ENCODE results near the gene BRSK2. TPM values are rescaled to one million over a fixed set of nuclear protein-coding genes. Genes with fewer than 3 reads are reported as not detected.

Gene BRSK2
- total RNA-seq, 1 experiment from 2014 or later: not detected

DNA sequence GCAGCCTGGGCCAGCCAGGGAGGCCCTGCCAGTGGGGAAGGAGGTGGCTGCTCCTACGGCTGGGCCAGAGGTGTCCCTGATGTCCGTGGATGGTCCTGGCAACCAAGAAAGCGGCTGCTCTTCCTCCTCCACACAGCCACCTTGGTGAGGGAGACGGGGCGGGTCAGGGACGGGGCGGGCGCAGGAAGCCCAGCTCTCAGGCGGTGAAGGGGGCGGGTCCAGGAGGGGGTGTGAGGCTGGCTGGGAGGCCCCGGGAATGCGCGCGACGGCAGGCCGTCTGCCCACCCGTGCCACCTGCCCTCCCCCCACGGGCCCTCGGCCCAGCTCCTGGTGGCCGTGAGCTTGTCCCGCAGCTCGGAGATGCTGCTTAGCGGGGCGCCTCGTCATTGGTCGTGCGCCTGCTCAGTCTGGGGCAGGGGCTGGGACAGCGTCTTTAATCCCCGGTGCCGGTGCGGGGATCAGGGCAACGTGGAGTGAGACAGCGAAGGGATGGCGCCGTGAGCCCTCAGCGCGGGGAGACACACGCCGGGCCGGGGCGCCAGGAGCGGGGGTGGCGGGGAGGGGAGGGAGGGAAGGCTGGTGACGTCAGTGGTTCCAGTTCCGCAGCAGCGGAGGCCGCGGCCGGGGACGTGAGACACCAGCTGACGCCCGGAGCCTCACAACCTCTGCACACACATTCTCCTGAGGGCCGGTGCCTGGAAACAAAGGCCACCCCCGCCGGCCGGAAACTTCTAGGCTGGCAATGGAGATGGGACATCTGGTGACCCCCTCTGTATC is 6.7 kb upstream of the BRSK2 start:
- Histone ChIP-seq H3K4me3 (peak overlapping the region; percentile 58), H3K27ac (no peak overlapping the region), H3K36me3 (no peaks in the 10 kb centered on the region), H3K9me3 (replicated peaks) (no peaks in the 10 kb centered on the region), H3K4me1 (no peaks in the 10 kb centered on the region), H3K27me3 (no peaks in the 10 kb centered on the region)
- DNase-seq: peak; percentile 67 to 73

DNA sequence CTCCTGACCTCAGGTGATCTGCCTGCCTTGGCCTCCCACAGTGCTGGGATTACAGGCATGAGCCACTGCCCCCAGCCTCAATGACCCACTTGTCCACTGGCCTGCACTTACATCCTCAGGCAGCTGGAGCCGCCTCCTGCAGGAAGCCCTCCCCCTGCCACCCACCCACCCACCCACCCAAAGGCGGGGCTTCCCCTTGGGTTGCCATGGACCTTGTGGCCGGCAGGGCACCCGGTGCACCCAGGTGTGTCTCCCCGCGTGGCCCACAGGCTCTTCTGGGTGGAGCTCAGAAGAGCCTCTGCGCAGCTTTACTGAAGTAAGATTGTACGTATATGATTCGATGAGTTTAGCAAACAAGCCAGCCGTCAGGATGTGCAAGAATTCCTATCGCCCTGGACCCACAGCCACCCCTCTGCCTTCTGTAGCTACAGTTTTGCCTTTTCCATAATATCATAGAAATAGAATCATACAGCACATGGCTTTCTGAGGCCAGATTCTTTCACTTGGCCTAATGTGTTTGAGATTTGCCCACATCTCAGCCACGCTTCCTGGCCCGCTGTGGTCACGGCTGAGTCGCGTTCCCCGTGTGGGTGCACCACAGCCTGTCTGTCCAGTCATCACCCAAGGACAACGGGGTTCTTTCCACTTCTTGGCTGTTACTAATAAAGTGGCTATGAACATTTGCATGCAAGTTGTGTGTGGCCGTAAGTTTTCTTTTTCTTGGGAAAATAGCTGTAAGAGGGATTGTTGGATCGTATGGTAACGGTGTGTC is 5.3 kb upstream of the BRSK2 start:
- Histone ChIP-seq H3K36me3 (no peaks in the 10 kb centered on the region), H3K27me3 (no peaks in the 10 kb centered on the region), H3K27ac (no peak overlapping the region), H3K4me1 (no peaks in the 10 kb centered on the region), H3K9me3 (replicated peaks) (no peaks in the 10 kb centered on the region), H3K4me3 (no peak overlapping the region)
- no peak for DNase-seq

GRCh38 chr11:1387521-1387920 is 2.2 kb upstream of the BRSK2 start:
- H3K9me3 ChIP-seq (replicated peaks): no peaks in the 10 kb centered on the region
- H3K27me3 ChIP-seq: no peaks in the 10 kb centered on the region
- H3K36me3 ChIP-seq: no peaks in the 10 kb centered on the region
- no peak overlapping the region for H3K27ac ChIP-seq
- no peak overlapping the region for H3K4me3 ChIP-seq
- no peaks in the 10 kb centered on the region for H3K4me1 ChIP-seq
- DNase-seq: no peak

GRCh38 chr11:1387961-1388762 is 1.6 kb upstream of the BRSK2 start:
- H3K27ac ChIP-seq: no peak overlapping the region
- H3K9me3 ChIP-seq (replicated peaks): no peaks in the 10 kb centered on the region
- no peak overlapping the region for H3K4me3 ChIP-seq
- no peaks in the 10 kb centered on the region for H3K36me3 ChIP-seq
- no peaks in the 10 kb centered on the region for H3K27me3 ChIP-seq
- H3K4me1 ChIP-seq: no peaks in the 10 kb centered on the region
- no peak for DNase-seq

DNA sequence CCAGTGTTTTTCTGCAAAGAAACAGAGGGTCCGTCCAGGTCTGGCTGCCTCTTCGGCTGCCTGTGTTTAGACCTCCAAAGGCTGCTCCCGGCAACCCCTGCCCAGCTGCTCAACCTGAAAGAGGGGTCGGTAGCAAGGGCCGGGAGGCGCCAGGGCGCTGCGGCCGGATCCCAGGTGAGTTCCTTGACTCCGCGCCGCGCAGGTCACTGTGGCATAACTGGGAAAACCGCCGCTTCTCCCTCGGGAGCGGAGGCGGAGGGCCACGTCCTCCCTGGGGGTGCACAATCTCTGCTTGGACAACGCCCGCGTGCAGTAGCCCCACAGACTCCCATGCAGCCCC is 1.0 kb upstream of the BRSK2 start:
- Histone ChIP-seq H3K4me1 (no peaks in the 10 kb centered on the region), H3K27me3 (no peaks in the 10 kb centered on the region), H3K36me3 (no peaks in the 10 kb centered on the region), H3K4me3 (no peak overlapping the region), H3K9me3 (replicated peaks) (no peaks in the 10 kb centered on the region), H3K27ac (no peak overlapping the region)
- DNase-seq: no peak

DNA sequence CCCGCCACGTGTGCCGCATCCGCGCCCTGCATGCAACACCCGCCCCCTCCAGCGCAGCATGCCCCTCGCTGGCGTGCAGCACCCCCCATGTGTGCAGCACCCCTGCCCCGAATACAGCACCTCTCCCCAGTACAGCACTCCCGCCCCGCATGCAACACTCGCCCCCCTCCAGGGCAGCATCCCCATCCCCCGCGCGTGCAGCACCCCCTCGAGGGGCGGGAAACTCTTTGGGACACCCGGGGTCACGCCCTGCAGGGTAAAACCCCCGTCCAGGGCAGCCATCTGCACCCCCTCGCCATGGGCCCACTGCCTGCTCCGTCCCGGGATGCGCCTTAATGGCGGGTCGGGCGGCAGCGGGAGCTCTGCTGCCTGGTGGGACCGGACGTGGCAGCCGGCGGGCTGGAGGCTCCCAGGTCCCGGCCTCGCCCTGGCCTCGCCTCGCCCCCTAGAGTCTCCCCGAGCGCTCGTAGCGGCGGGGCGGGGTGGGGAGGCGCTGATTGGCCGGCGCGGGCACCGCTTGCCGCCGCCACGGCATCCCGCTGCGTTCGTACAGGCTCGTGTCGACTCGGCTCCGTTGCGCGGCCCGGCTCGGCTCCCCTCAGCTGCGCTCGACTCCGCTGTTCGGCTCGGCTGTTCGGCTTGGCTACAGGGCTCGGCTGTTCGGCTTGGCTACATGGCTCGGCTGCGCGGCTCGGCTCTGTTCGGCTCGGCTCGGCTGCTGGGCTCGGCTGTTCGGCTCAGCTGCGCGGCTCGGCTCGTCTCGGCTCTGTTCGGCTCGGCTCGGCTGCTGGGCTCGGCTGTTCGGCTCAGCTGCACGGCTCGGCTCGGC is 417 bp upstream of the BRSK2 start:
- H3K9me3 ChIP-seq (replicated peaks): no peaks in the 10 kb centered on the region
- H3K4me1 ChIP-seq: no peaks in the 10 kb centered on the region
- no peaks in the 10 kb centered on the region for H3K27me3 ChIP-seq
- no peaks in the 10 kb centered on the region for H3K36me3 ChIP-seq
- no peak for DNase-seq
- H3K27ac ChIP-seq: no peak overlapping the region
- H3K4me3 ChIP-seq: no peak overlapping the region

DNA sequence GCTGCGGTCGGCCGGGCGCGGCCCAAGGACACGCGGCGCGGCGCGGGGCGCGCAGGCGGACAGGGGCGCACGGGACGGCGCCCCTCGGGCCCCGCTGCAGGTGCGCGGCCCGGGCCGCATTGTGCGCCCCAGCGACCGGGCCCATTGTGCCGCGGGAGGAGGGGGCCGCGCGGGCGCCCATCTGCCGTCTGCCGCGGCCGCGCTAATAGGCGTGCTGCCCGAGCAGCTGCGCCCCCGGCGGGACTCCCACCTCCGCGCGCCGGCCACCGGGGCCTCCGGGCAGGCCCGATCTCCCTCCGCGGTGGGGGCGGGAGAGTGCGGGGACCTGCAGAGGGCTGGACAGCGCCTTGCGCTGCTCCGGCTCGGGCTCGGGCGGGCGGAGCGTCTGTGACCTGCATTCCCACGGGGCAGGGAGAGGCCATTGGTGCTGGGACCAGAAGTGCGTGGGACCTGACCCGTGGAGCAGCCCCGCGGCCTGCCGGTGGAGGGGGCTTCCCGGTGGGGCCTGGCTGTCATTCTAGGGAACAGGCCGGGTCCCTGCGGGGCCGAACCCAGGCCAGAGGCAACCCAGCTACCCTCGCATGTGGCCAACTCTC is 933 bp downstream of the BRSK2 start:
- H3K27me3 ChIP-seq: no peaks in the 10 kb centered on the region
- H3K27ac ChIP-seq: no peak overlapping the region
- no peaks in the 10 kb centered on the region for H3K9me3 ChIP-seq (replicated peaks)
- H3K4me1 ChIP-seq: no peaks in the 10 kb centered on the region
- no peak overlapping the region for H3K4me3 ChIP-seq
- H3K36me3 ChIP-seq: no peaks in the 10 kb centered on the region
- no peak for DNase-seq

GRCh38 chr11:1391165-1392075 is 1.7 kb downstream of the BRSK2 start:
- DNase-seq: no peak
- Histone ChIP-seq H3K27ac (no peak overlapping the region), H3K27me3 (no peaks in the 10 kb centered on the region)

GRCh38 chr11:1392111-1392510 is 2.4 kb downstream of the BRSK2 start:
- H3K27ac ChIP-seq: no peak overlapping the region
- H3K36me3 ChIP-seq: no peaks in the 10 kb centered on the region
- no peak overlapping the region for H3K4me3 ChIP-seq
- no peaks in the 10 kb centered on the region for H3K4me1 ChIP-seq
- no peaks in the 10 kb centered on the region for H3K27me3 ChIP-seq
- H3K9me3 ChIP-seq (replicated peaks): no peaks in the 10 kb centered on the region
- no peak for DNase-seq

More at GRCh38 chr11:1391165-1392075, 1.7 kb downstream of the BRSK2 start:
- no peaks in the 10 kb centered on the region for H3K9me3 ChIP-seq (replicated peaks)
- no peaks in the 10 kb centered on the region for H3K4me1 ChIP-seq
- H3K36me3 ChIP-seq: no peaks in the 10 kb centered on the region
- no peak overlapping the region for H3K4me3 ChIP-seq

DNA sequence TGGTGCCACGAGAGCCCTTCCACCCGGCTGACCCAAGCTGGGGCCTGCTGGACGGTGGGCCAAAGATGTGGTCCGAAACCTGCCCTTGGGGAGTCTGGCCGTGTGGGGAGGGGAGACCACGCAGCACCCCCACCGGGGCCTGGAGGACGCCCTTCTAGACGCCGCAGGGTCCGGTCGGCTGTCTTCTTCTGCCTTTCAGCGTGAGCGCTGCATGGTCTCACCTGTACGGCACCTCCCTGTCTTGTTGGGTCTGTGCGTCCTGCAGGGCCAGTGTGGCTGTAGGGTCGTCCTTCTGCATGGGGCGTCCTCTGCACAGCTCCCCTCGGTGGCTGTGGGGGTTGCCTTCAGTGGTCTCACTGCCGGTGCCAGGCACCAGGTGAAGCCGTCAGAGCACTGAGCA is 2.8 kb downstream of the BRSK2 start:
- Histone ChIP-seq H3K4me1 (no peaks in the 10 kb centered on the region), H3K9me3 (replicated peaks) (no peaks in the 10 kb centered on the region), H3K27ac (no peak overlapping the region), H3K27me3 (no peaks in the 10 kb centered on the region), H3K36me3 (no peaks in the 10 kb centered on the region), H3K4me3 (no peak overlapping the region)
- no peak for DNase-seq

- no peaks in the 10 kb centered on the region for H3K36me3 ChIP-seq
- no peak for DNase-seq
- no peaks in the 10 kb centered on the region for H3K9me3 ChIP-seq (replicated peaks)
- H3K4me3 ChIP-seq: no peak overlapping the region
- no peaks in the 10 kb centered on the region for H3K4me1 ChIP-seq
- no peaks in the 10 kb centered on the region for H3K27me3 ChIP-seq
- no peak overlapping the region for H3K27ac ChIP-seq
Measured at GRCh38 chr11:1393038-1393710, 3.4 kb downstream of the BRSK2 start.

DNA sequence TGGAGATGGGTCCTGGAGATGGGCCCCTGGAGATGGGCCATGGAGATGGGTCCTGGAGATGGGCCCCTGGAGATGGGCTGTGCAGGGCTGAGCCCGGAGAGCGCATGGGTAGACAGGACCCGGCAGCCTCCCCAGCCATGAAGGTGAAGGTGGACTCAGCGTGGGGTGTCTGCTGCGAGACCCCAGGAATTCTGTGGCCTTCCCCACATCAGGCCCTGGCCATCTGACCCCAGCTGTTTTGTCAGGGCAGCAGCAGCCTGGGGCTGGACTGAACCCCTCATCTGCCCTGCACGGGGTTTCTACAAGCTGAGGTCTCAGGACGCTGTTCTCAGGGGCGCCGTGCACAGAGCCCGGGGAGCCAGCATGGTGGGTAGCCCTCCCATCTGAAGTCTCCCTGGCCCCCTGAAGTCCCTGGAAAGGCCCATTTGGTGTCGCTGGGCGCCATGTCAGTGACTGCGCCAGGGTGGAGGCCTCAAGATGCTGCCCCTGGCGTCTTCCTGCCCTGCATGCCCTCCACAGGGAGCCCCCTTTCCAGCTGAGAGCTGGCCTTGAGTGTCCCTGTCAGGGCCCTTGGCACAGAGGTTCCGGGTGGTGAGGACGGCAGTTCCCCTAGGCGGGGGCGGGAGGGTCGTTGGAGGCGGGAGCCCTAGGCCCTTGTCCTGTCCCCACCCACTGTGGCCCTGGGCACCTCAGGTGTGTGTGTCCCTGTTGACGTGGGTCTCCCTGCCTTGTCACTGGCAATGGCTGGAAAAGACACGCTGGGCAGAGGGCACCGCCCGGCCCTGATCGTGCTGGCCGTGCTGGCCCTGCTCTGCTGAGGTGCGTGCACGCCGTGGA is 5.4 kb downstream of the BRSK2 start:
- DNase-seq: no peak
- Histone ChIP-seq H3K4me3 (no peak overlapping the region), H3K4me1 (no peaks in the 10 kb centered on the region), H3K27me3 (no peaks in the 10 kb centered on the region), H3K9me3 (replicated peaks) (no peaks in the 10 kb centered on the region), H3K36me3 (no peaks in the 10 kb centered on the region), H3K27ac (no peak overlapping the region)
